HG03039 (cell line): ENCODE results near the gene DCST1.
A peak's percentile ranks its signal among the peaks of the same experiment; 100 is the strongest.
"Not testable (repeated sequence)": the region's sequence is repeated elsewhere in the genome, so short reads cannot be mapped to it uniquely, and the experiment has no call there.

Experiments used
- ATAC-seq: cut with Tn5 transposase; IDR thresholded peaks from one replicate; pipeline ENCODE4 v1.9.1; 2021; ENCODE audit warnings: mild to moderate bottlenecking, moderate library complexity; ENCODE audit not compliant: unreplicated experiment

The DCST1 gene

GRCh38 chr1:155033524-155033923 is at the start of gene DCST1, which contains the start of gene DCST2:
DCST1 (plus strand) TSS chr1:155033824; CDS start chr1:155034037, 213 bp downstream.
DCST2 (minus strand) TSS chr1:155033781; CDS start chr1:155033701, 80 bp downstream.
- no peak for ATAC-seq

GRCh38 chr1:154986736-154987135 is 46.9 kb upstream of the DCST1 start:
- ATAC-seq, result not testable (repeated sequence)

GRCh38 chr1:154987326-154987725 is 46.3 kb upstream of the DCST1 start:
- no peak for ATAC-seq

GRCh38 chr1:154988058-154988954 is 45.3 kb upstream of the DCST1 start:
- ATAC-seq, result no peak

- ATAC-seq, result no peak
Observed at GRCh38 chr1:154989195-154989860, 44.3 kb upstream of the DCST1 start.

- no peak for ATAC-seq
Observed at GRCh38 chr1:154990276-154990675, 43.3 kb upstream of the DCST1 start.

- no peak for ATAC-seq
Observed at GRCh38 chr1:154992721-154993571, 40.7 kb upstream of the DCST1 start.

- ATAC-seq, result no peak
Observed at GRCh38 chr1:154993572-154994268, 39.9 kb upstream of the DCST1 start, which contains the start of gene LENEP. LENEP (plus strand) TSS chr1:154993586; CDS start chr1:154993608, 22 bp downstream.

- ATAC-seq, result no peak
Observed at GRCh38 chr1:154994269-154994587, 39.4 kb upstream of the DCST1 start.

- ATAC-seq, result no peak
Observed at GRCh38 chr1:154994591-154994990, 39.0 kb upstream of the DCST1 start.

- ATAC-seq, result not testable (repeated sequence)
Observed at GRCh38 chr1:154995301-154995983, 38.2 kb upstream of the DCST1 start.

GRCh38 chr1:154996966-154997701 is 36.5 kb upstream of the DCST1 start:
- no peak for ATAC-seq

GRCh38 chr1:154998201-154998780 is 35.3 kb upstream of the DCST1 start:
- ATAC-seq, result no peak

GRCh38 chr1:154998818-154999570 is 34.6 kb upstream of the DCST1 start:
- ATAC-seq, result no peak

GRCh38 chr1:154999571-155000410 is 33.8 kb upstream of the DCST1 start:
- no peak for ATAC-seq

- no peak for ATAC-seq
Observed at GRCh38 chr1:155000411-155000725, 33.3 kb upstream of the DCST1 start.

GRCh38 chr1:155000726-155001424 is 32.7 kb upstream of the DCST1 start:
- peak; percentile 30 for ATAC-seq
